Spleen (tissue), 7 donors: Measurements from ENCODE around the gene STUM.

Source experiments
- POLR2A ChIP-seq, 3 donors: fragments of 450-650 bp; IDR thresholded peaks; one replicate each; pipeline ENCODE4 v1.5.1; 2017; ENCODE audit warnings: antibody characterized with exemption in 3 of 3, mild to moderate bottlenecking in 1 of 3
- POLR2AphosphoS5 ChIP-seq, 3 donors: sonication (generic); formaldehyde crosslinking; IDR thresholded peaks; one replicate each; pipeline ENCODE4 v1.5.1; 2017; ENCODE audit warnings: antibody characterized with exemption in 3 of 3
- TF ChIP-seq, protein P1 (sequence below), 11 experiments: fragments of 200-600 bp in 7 of 11; fragments of 450-650 bp in 4 of 11; sonication (generic) in 4 of 11; IDR thresholded peaks in 8 of 11; conservative IDR thresholded peaks in 3 of 11; 1 replicate in 7 of 11; 2 replicates in 4 of 11; pipeline versions ENCODE4 v1.4.0 to v1.8.0; 2016 to 2021; ENCODE audit warnings: antibody characterized with exemption in 11 of 11, inconsistent platforms in 4 of 11, mild to moderate bottlenecking in 1 of 11
- donor health status: DM: no; HTN: no; CAD: no; lungs with moderate emphysema.
- donor health status: DM: no; HTN: no; CAD: no.
- donor health status: DM: no; HTN: no; CAD: no.

DNA sequence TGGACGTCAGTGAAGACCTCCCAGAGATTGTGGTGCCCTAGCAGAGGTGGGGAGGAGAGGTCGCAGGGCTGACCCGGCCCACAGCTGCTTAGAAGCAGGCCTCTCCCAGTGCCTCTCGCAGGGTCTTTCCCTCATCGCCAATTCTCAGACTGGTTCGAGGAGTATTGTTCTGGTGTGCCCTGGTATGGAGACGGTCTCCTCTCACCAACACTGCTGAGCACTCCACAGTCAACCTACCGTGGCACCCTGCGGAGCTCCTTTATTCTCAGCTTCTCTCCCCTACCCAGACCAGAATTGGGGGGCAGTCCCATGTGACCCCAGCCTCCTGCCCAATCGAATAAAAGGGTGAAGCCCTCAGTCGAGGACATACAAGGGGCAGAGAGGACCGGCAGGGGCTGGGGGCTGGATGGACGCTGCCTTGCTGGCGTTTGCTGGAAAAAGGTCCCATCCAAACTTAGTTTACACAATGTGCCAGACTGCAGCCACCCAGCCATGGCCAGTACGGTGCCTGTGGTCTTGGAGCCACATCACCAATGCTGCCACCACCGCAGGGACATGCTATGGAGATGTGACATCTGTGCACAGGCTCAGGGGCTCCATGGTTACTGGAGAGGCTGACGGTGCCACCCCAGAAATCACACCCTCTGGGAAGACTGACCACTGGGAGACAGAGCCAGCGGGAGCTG, 80.8 kb downstream of the STUM start:
- TF ChIP-seq, protein P1, sequence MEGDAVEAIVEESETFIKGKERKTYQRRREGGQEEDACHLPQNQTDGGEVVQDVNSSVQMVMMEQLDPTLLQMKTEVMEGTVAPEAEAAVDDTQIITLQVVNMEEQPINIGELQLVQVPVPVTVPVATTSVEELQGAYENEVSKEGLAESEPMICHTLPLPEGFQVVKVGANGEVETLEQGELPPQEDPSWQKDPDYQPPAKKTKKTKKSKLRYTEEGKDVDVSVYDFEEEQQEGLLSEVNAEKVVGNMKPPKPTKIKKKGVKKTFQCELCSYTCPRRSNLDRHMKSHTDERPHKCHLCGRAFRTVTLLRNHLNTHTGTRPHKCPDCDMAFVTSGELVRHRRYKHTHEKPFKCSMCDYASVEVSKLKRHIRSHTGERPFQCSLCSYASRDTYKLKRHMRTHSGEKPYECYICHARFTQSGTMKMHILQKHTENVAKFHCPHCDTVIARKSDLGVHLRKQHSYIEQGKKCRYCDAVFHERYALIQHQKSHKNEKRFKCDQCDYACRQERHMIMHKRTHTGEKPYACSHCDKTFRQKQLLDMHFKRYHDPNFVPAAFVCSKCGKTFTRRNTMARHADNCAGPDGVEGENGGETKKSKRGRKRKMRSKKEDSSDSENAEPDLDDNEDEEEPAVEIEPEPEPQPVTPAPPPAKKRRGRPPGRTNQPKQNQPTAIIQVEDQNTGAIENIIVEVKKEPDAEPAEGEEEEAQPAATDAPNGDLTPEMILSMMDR (IDR thresholded peaks at IDR 0.05 in 8 of 11, conservative IDR thresholded peaks at IDR 0.05 in 3 of 11) = no peak
- TF ChIP-seq POLR2AphosphoS5 (IDR thresholded peaks at IDR 0.05) (peak in 1 of 3 donors; percentile 40), POLR2A (IDR thresholded peaks at IDR 0.05) (no peak)
